ENCODE results near the gene ID1. TPM values are rescaled to one million over a fixed set of nuclear protein-coding genes. Genes with fewer than 3 reads are reported as not detected.

Gene ID1
- total and polyA plus RNA-seq, 2 of the 13 experiments (the other 11 are each of a cell fraction or from before 2014, with no cell fraction given) = 320 to 419 TPM

DNA sequence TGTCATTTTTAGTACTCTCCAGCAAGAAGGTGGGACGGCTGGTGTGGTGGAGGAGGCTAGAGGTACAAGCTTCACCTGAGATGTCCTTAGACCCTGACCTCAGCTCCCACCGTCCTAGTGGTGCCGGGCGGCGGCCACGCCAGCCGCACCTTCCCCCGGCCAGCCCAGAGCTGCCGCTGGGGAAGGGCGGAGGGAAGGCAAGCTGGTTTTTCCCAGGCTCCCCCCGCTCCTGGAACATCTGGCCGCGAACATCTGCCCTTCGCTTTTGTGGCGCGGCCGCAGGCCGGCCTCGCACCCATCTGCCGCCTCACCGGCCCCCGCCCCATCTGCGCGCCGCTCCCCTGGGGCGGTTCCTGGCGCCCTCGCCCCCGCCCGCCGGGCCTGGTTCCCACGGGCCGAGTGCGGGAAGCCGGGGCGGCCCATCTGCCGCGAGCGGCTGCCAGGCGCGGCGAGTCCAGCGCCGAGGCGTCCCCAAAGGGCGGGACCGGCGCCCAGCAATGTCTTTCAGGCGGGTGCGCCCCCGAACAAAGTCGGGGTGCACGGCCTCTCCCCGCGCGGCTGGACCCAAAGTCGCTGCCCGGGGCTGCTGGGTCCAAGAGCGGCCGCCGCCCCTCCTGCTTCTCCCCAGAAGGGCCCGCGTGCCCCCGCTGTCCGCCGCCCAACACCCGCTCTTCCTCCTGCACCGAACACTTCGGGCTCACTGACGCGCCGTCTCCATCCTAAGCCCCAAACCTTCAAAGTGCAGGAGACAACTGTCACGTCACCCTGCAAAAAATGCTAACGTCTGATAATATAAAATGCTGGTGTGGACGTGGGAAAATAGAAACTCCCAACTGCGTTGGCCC is 17.3 kb upstream of the ID1 start (continued):
- TF ChIP-seq, protein P1, sequence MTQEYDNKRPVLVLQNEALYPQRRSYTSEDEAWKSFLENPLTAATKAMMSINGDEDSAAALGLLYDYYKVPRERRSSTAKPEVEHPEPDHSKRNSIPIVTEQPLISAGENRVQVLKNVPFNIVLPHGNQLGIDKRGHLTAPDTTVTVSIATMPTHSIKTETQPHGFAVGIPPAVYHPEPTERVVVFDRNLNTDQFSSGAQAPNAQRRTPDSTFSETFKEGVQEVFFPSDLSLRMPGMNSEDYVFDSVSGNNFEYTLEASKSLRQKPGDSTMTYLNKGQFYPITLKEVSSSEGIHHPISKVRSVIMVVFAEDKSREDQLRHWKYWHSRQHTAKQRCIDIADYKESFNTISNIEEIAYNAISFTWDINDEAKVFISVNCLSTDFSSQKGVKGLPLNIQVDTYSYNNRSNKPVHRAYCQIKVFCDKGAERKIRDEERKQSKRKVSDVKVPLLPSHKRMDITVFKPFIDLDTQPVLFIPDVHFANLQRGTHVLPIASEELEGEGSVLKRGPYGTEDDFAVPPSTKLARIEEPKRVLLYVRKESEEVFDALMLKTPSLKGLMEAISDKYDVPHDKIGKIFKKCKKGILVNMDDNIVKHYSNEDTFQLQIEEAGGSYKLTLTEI (CRISPR knock-in tag; conservative IDR thresholded peaks at IDR 0.05) = no peak
- TF ChIP-seq ZNF776 (CRISPR knock-in tag; IDR thresholded peaks at IDR 0.05) (peak; percentile 10; the same call in 1 of the 2 replicates), NFYB (CRISPR knock-in tag; IDR thresholded peaks at IDR 0.05) (peak; percentile 13; the same call in 1 of the 2 replicates), ATF7-NPFF (CRISPR knock-in tag; IDR thresholded peaks at IDR 0.05; ENCODE audit: low read depth) (peak; percentile 79), ISL2 (CRISPR knock-in tag; IDR thresholded peaks at IDR 0.05) (0 out of 2 replicates have a peak, but pooled peaks have one; percentile 20), TRAFD1 (CRISPR knock-in tag; IDR thresholded peaks at IDR 0.05; ENCODE audit: borderline replicate concordance) (no peak), SPEN (CRISPR knock-in tag; IDR thresholded peaks at IDR 0.05; ENCODE audit: low read depth) (peak; percentile 59), ZSCAN9 (CRISPR knock-in tag; IDR thresholded peaks at IDR 0.05; ENCODE audit: borderline replicate concordance) (0 out of 2 replicates have a peak, but pooled peaks have one; percentile 15), ZC3H4 (CRISPR knock-in tag; IDR thresholded peaks at IDR 0.05; ENCODE audit: borderline replicate concordance) (no peak), ZNF350 (CRISPR knock-in tag; IDR thresholded peaks at IDR 0.05; ENCODE audit: borderline replicate concordance, low read depth) (peak; percentile 14; the same call in 1 of the 2 replicates), ZNF670 (CRISPR knock-in tag; IDR thresholded peaks at IDR 0.05; ENCODE audit: borderline replicate concordance) (peak; percentile 25; the same call in 1 of the 2 replicates), NCOA1 (CRISPR knock-in tag; IDR thresholded peaks at IDR 0.05) (0 out of 2 replicates have a peak, but pooled peaks have one; percentile 71), ZNF792 (CRISPR knock-in tag; IDR thresholded peaks at IDR 0.05) (0 out of 2 replicates have a peak, but pooled peaks have one; percentile 22)
- TF ChIP-seq, protein P2, sequence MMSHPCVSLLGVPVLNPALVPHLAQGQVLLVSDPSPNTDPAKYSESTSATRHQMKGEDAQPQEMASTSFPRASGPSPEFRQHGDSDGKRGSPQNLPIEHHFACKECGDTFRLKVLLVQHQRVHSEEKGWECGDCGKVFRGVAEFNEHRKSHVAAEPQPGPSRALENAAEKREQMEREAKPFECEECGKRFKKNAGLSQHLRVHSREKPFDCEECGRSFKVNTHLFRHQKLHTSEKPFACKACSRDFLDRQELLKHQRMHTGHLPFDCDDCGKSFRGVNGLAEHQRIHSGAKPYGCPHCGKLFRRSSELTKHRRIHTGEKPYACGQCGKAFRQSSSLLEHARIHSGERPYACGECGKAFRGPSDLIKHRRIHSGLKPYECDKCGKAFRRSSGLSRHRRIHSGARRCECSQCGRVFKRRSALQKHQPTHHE (CRISPR knock-in tag; IDR thresholded peaks at IDR 0.05; ENCODE audit: borderline replicate concordance) = no peak
- TF ChIP-seq, protein P3, sequence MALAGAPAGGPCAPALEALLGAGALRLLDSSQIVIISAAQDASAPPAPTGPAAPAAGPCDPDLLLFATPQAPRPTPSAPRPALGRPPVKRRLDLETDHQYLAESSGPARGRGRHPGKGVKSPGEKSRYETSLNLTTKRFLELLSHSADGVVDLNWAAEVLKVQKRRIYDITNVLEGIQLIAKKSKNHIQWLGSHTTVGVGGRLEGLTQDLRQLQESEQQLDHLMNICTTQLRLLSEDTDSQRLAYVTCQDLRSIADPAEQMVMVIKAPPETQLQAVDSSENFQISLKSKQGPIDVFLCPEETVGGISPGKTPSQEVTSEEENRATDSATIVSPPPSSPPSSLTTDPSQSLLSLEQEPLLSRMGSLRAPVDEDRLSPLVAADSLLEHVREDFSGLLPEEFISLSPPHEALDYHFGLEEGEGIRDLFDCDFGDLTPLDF (CRISPR knock-in tag; IDR thresholded peaks at IDR 0.05) = peak; percentile 39; the same call in 1 of the 2 replicates
- TF ChIP-seq, protein P4, sequence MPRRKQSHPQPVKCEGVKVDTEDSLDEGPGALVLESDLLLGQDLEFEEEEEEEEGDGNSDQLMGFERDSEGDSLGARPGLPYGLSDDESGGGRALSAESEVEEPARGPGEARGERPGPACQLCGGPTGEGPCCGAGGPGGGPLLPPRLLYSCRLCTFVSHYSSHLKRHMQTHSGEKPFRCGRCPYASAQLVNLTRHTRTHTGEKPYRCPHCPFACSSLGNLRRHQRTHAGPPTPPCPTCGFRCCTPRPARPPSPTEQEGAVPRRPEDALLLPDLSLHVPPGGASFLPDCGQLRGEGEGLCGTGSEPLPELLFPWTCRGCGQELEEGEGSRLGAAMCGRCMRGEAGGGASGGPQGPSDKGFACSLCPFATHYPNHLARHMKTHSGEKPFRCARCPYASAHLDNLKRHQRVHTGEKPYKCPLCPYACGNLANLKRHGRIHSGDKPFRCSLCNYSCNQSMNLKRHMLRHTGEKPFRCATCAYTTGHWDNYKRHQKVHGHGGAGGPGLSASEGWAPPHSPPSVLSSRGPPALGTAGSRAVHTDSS (CRISPR knock-in tag; conservative IDR thresholded peaks at IDR 0.05) = no peak
- TF ChIP-seq, protein P5, sequence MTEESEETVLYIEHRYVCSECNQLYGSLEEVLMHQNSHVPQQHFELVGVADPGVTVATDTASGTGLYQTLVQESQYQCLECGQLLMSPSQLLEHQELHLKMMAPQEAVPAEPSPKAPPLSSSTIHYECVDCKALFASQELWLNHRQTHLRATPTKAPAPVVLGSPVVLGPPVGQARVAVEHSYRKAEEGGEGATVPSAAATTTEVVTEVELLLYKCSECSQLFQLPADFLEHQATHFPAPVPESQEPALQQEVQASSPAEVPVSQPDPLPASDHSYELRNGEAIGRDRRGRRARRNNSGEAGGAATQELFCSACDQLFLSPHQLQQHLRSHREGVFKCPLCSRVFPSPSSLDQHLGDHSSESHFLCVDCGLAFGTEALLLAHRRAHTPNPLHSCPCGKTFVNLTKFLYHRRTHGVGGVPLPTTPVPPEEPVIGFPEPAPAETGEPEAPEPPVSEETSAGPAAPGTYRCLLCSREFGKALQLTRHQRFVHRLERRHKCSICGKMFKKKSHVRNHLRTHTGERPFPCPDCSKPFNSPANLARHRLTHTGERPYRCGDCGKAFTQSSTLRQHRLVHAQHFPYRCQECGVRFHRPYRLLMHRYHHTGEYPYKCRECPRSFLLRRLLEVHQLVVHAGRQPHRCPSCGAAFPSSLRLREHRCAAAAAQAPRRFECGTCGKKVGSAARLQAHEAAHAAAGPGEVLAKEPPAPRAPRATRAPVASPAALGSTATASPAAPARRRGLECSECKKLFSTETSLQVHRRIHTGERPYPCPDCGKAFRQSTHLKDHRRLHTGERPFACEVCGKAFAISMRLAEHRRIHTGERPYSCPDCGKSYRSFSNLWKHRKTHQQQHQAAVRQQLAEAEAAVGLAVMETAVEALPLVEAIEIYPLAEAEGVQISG (CRISPR knock-in tag; IDR thresholded peaks at IDR 0.05) = peak; percentile 73

All from HepG2 (cell line).